HCT116 (cell line): ENCODE data around the gene OR6C2. TPM values are rescaled to one million over a fixed set of nuclear protein-coding genes. Genes with fewer than 3 reads are reported as not detected.

Experiments
- ATAC-seq: fragments of 200-7000 bp; cut with Tn5 transposase; 2 replicates; pipeline ENCODE4 v1.9.1; 2020; ENCODE audit warnings: mild to moderate bottlenecking, moderate library complexity
- BruUV-seq: library from RNA; stranded (reverse); fragments of 400-500 nt; replicated peaks from 2 replicates; lab custom pipeline; 2021; lab: Mats Ljungman, UMichigan
- CTCF ChIA-PET: fragments of 300-600 bp; sonication (Branson Sonifier 250); formaldehyde crosslinking; loops from one replicate; lab custom pipeline; 2021; ENCODE audit warnings: antibody characterized with exemption; lab: Charles Lee
- POLR2A ChIA-PET: fragments of 300-600, 350-600 bp; sonication (Branson Sonifier 250); formaldehyde crosslinking; loops from one replicate; lab custom pipeline; 2021; ENCODE audit warnings: antibody characterized with exemption; lab: Charles Lee
- RAD21 ChIA-PET, 2 experiments: fragments of 300-600 bp; sonication (Branson Sonifier 250); formaldehyde crosslinking; loops; one replicate each; lab custom pipeline; 2023; ENCODE audit warnings: low total read pairs in 2 of 2; ENCODE audit not compliant: uncharacterized antibody in 2 of 2, unreplicated experiment in 2 of 2, low non-redundant PET in 1 of 2; lab: Charles Lee
- DNase-seq: peaks from one replicate; pipeline ENCODE4 v3.0.0-alpha.2; 2010; ENCODE audit warnings: low read depth, low spot score
- H2AFZ ChIP-seq: fragments of 200-600 bp; shearing (Covaris generic), sonication (generic); 2 replicates; pipeline ENCODE4 v1.6.1; 2017; ENCODE audit warnings: low read depth, mixed run types, mixed read lengths, antibody characterized with exemption, low read length; ENCODE audit not compliant: poor library complexity, severe bottlenecking
- H3K27ac ChIP-seq: 2 replicates; pipeline ENCODE4 v1.5.1; 2012; ENCODE audit warnings: low read depth, low read length
- H3K27me3 ChIP-seq: fragments of 200-600 bp; sonication (generic); 2 replicates; pipeline ENCODE4 v1.6.1; 2016; ENCODE audit warnings: mixed run types, low read length, mixed read lengths; ENCODE audit not compliant: insufficient read depth
- H3K36me3 ChIP-seq, 2 experiments: fragments of 200-500 bp in 1 of 2; fragments of 200-600 bp in 1 of 2; sonication (Bioruptor generic) in 1 of 2; sonication (generic) in 1 of 2; 2 replicates each; pipeline versions ENCODE4 v1.5.1 to v1.6.1; 2014 to 2016; ENCODE audit warnings: low read length in 2 of 2, inconsistent platforms in 1 of 2, mixed read lengths in 1 of 2, mixed run types in 1 of 2; ENCODE audit not compliant: insufficient read depth in 2 of 2, control insufficient read depth in 1 of 2
- H3K4me1 ChIP-seq, 2 experiments: fragments of 200-600 bp in 1 of 2; sonication (generic) in 1 of 2; 2 replicates each; pipeline versions ENCODE4 v1.5.1 to v1.6.1; 2012 to 2017; ENCODE audit warnings: low read length in 2 of 2, inconsistent platforms in 1 of 2, mild to moderate bottlenecking in 1 of 2, mixed read lengths in 1 of 2, mixed run types in 1 of 2, moderate library complexity in 1 of 2; ENCODE audit not compliant: insufficient read depth in 2 of 2, control insufficient read depth in 1 of 2
- H3K4me2 ChIP-seq: fragments of 200-600 bp; sonication (generic); 2 replicates; pipeline ENCODE4 v1.6.1; 2017; ENCODE audit warnings: mixed run types, low read length, mixed read lengths
- H3K4me3 ChIP-seq, 2 experiments: fragments of 200-600 bp in 1 of 2; sonication (generic) in 1 of 2; replicated peaks in 1 of 2; 2 replicates each; pipeline ENCODE4 v1.5.1; 2011 to 2016; ENCODE audit warnings: low read length in 2 of 2, control low read depth in 1 of 2, low read depth in 1 of 2, mild to moderate bottlenecking in 1 of 2, mixed read lengths in 1 of 2, mixed run types in 1 of 2
- H3K79me2 ChIP-seq: fragments of 200-600 bp; sonication (generic); 2 replicates; pipeline ENCODE4 v1.6.1; 2017; ENCODE audit warnings: mild to moderate bottlenecking, mixed run types, low read length, moderate library complexity, mixed read lengths; ENCODE audit not compliant: insufficient read depth
- H3K9ac ChIP-seq: fragments of 200-600 bp; sonication (generic); 2 replicates; pipeline ENCODE4 v1.6.1; 2016; ENCODE audit warnings: low read length, mixed read lengths
- H3K9me2 ChIP-seq: fragments of 200-600 bp; sonication (generic), shearing (Covaris generic); 2 replicates; pipeline ENCODE4 v1.6.1; 2017; ENCODE audit warnings: mixed run types, mild to moderate bottlenecking, moderate library complexity; ENCODE audit not compliant: insufficient read depth
- H3K9me3 ChIP-seq, 2 experiments: fragments of 200-500 bp in 1 of 2; fragments of 200-600 bp in 1 of 2; sonication (Bioruptor generic) in 1 of 2; sonication (generic) in 1 of 2; 2 replicates each; pipeline ENCODE4 v1.6.1; 2014 to 2017; ENCODE audit warnings: low read length in 2 of 2, mixed read lengths in 2 of 2, inconsistent platforms in 1 of 2, low read depth in 1 of 2, mild to moderate bottlenecking in 1 of 2, mixed run types in 1 of 2, moderate library complexity in 1 of 2; ENCODE audit not compliant: control insufficient read depth in 1 of 2, insufficient read depth in 1 of 2
- H4K20me1 ChIP-seq: fragments of 200-600 bp; sonication (generic), shearing (Covaris generic); 2 replicates; pipeline ENCODE4 v1.6.1; 2017; ENCODE audit warnings: mixed run types, mild to moderate bottlenecking, moderate library complexity; ENCODE audit not compliant: insufficient read depth
- CBX3 ChIP-seq: IDR thresholded peaks from 2 replicates; pipeline ENCODE4 v1.6.1; 2012; ENCODE audit warnings: low read depth
- CEBPB ChIP-seq: IDR thresholded peaks from 2 replicates; pipeline ENCODE4 v1.6.1; 2012; ENCODE audit warnings: low read depth
- FOSL1 ChIP-seq: IDR thresholded peaks from 2 replicates; pipeline ENCODE4 v1.6.1; 2012; ENCODE audit warnings: low read depth
- SIN3A ChIP-seq: IDR thresholded peaks from 2 replicates; pipeline ENCODE4 v1.6.1; 2012; ENCODE audit warnings: low read depth
- SP1 ChIP-seq: IDR thresholded peaks from 2 replicates; pipeline ENCODE4 v1.6.1; 2012; ENCODE audit warnings: low read depth
- YY1 ChIP-seq: IDR thresholded peaks from 2 replicates; pipeline ENCODE4 v1.6.1; 2011; ENCODE audit warnings: low read length, low read depth, moderate library complexity, mild to moderate bottlenecking; ENCODE audit not compliant: insufficient replicate concordance; ENCODE audit errors: extremely low read depth
- ZNF274 ChIP-seq: fragments of 200-500 bp; sonication (Bioruptor generic); IDR thresholded peaks from 2 replicates; pipeline ENCODE4 v1.6.1; 2014; ENCODE audit warnings: mild to moderate bottlenecking, low read depth, low read length, inconsistent platforms
- intact Hi-C: fragments of 100-400 bp; cut with micrococcal nuclease; formaldehyde crosslinking; loops from 2 replicates; pipeline ENCODE4 v1.10.0; 2022
- total RNA-seq: library from RNA; stranded (reverse); gene quantifications from one replicate; pipeline ENCODE4 v1.2.1, GENCODE V29; 2021; ENCODE audit not compliant: unreplicated experiment
- TF ChIP-seq, protein P1 (sequence below): IDR thresholded peaks from 2 replicates; pipeline ENCODE4 v1.6.1; 2011; ENCODE audit warnings: mild to moderate bottlenecking, low read length, moderate library complexity; ENCODE audit not compliant: insufficient replicate concordance; ENCODE audit errors: extremely low read depth
- TF ChIP-seq, protein P2 (sequence below): IDR thresholded peaks from 2 replicates; pipeline ENCODE4 v1.6.1; 2012
- TF ChIP-seq, protein P3 (sequence below): IDR thresholded peaks from 2 replicates; pipeline ENCODE4 v1.6.1; 2012
- TF ChIP-seq, protein P4 (sequence below), 3 experiments: fragments of 200-600 bp in 1 of 3; sonication (generic) in 1 of 3; IDR thresholded peaks in 2 of 3; conservative IDR thresholded peaks in 1 of 3; 2 replicates each; pipeline ENCODE4 v1.5.1; 2012 to 2017; ENCODE audit warnings: low read depth in 2 of 3, low read length in 2 of 3, antibody characterized with exemption in 1 of 3, borderline replicate concordance in 1 of 3, control low read depth in 1 of 3, mild to moderate bottlenecking in 1 of 3, mixed read lengths in 1 of 3, mixed run types in 1 of 3, moderate library complexity in 1 of 3; ENCODE audit not compliant: insufficient read depth in 1 of 3

Gene OR6C2
- total RNA-seq, 1 experiment from 2014 or later: not detected

DNA sequence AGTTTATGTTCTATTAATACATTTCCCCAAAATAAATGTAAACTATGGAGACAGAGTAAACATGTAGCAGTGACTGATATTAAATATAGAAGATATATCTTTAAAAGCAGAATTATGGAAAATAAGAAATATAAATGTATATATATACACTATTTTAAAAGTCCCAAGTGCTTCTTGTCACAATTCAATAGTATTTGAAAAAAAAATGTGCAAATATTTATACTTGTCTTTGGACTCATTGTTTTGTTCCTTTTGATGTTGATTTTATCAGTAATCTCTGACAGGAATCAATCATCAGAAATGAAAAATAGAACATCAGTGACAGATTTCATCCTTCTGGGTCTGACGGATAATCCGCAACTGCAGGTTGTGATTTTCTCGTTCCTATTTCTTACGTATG is 17.9 kb upstream of the OR6C2 start, which contains the start of gene OR6C76:
Gene OR6C76 (plus strand): TSS at position 301 of the 400 bp plus-strand sequence. CDS start 0 bp downstream, at position 301.
- POLR2A ChIA-PET: no interaction called here
- Histone ChIP-seq H3K4me2 (no peak within 1 kb of the TSS), H4K20me1 (no peaks in the 10 kb centered on the region), H3K36me3 (no peaks in the 10 kb centered on the region), H3K4me1 (no peaks in the 10 kb centered on the region), H2AFZ (no peak within 1 kb of the TSS), H3K4me3 (no peak within 1 kb of the TSS), H3K9me2 (no peaks in the 10 kb centered on the region), H3K9me3 (no peaks in the 10 kb centered on the region), H3K27me3 (no peaks in the 10 kb centered on the region), H3K9ac (no peak within 1 kb of the TSS), H3K27ac (no peak within 1 kb of the TSS), H3K79me2 (no peaks in the 10 kb centered on the region)
- intact Hi-C loops: no loop called here
- DNase-seq (no peak), ATAC-seq (no peak)
- RAD21 ChIA-PET: no interaction called here
- TF ChIP-seq YY1: no peak
- TF ChIP-seq CBX3: no peak
- TF ChIP-seq, protein P1, sequence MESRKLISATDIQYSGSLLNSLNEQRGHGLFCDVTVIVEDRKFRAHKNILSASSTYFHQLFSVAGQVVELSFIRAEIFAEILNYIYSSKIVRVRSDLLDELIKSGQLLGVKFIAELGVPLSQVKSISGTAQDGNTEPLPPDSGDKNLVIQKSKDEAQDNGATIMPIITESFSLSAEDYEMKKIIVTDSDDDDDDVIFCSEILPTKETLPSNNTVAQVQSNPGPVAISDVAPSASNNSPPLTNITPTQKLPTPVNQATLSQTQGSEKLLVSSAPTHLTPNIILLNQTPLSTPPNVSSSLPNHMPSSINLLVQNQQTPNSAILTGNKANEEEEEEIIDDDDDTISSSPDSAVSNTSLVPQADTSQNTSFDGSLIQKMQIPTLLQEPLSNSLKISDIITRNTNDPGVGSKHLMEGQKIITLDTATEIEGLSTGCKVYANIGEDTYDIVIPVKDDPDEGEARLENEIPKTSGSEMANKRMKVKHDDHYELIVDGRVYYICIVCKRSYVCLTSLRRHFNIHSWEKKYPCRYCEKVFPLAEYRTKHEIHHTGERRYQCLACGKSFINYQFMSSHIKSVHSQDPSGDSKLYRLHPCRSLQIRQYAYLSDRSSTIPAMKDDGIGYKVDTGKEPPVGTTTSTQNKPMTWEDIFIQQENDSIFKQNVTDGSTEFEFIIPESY: no peak
- no peak for TF ChIP-seq FOSL1
- TF ChIP-seq SP1: no peak
- TF ChIP-seq CEBPB: no peak
- BruUV-seq: no TSS peak
- CTCF ChIA-PET: no interaction called here

DNA sequence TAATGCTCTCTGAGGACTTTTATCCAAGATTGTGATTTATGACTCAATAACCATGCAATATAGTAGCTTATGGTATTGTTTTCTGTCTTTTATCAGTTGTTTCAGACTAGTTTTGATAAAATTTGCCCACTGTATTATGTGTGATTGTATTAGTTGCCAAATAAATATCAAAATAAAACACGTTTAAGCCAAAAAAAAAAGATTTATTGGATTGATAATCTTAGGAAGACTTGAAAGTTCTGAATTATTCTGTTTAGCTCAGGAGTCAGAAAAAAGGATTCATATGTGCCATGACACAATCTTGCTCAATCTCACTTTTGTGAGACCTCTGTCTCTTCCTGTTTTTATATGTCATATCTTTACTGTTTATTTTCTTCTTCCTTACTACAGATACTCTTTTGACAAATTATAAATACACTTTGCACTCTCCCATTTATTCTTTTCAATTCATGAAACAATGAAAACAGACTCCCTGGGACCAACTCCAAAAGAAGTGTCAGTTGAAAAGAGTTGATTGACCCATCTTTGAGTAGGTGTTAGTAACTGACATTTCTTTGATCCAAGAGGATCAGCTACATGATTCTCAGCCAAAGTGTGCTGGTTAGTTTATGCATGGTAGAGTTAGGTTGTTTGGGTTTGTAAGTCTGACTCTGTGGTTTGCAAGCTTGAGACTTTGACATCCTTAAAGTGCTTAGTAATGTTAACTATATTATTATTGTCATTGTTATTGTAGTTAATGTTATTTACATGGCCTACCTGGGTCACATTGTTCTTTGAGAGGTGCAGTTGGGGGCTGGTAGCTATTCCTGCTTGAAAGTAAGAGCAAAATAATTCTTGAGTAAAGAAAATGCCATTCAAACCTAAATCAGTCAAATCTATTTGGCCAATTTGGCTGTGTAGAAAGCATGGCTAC is 15.3 kb upstream of the OR6C2 start:
- Histone ChIP-seq H4K20me1 (no peaks in the 10 kb centered on the region), H3K27me3 (no peaks in the 10 kb centered on the region), H2AFZ (no peak overlapping the region), H3K9me2 (no peaks in the 10 kb centered on the region), H3K79me2 (no peaks in the 10 kb centered on the region), H3K36me3 (no peaks in the 10 kb centered on the region), H3K4me1 (no peaks in the 10 kb centered on the region), H3K4me3 (no peak overlapping the region), H3K9ac (no peak overlapping the region), H3K27ac (no peak overlapping the region), H3K4me2 (no peak overlapping the region), H3K9me3 (no peaks in the 10 kb centered on the region)
- ChIA-PET RAD21 (no interaction called here), CTCF (no interaction called here), POLR2A (no interaction called here)
- no peak for ATAC-seq
- no TSS peak for BruUV-seq
- no peak for DNase-seq
- intact Hi-C loops: no loop called here
- TF ChIP-seq, protein P2, sequence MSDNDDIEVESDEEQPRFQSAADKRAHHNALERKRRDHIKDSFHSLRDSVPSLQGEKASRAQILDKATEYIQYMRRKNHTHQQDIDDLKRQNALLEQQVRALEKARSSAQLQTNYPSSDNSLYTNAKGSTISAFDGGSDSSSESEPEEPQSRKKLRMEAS: no peak
- TF ChIP-seq, protein P3, sequence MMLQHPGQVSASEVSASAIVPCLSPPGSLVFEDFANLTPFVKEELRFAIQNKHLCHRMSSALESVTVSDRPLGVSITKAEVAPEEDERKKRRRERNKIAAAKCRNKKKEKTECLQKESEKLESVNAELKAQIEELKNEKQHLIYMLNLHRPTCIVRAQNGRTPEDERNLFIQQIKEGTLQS: no peak
- TF ChIP-seq SP1 (no peak), ZNF274 (no peak), SIN3A (no peak)
- TF ChIP-seq, protein P1: no peak
- TF ChIP-seq, protein P4, sequence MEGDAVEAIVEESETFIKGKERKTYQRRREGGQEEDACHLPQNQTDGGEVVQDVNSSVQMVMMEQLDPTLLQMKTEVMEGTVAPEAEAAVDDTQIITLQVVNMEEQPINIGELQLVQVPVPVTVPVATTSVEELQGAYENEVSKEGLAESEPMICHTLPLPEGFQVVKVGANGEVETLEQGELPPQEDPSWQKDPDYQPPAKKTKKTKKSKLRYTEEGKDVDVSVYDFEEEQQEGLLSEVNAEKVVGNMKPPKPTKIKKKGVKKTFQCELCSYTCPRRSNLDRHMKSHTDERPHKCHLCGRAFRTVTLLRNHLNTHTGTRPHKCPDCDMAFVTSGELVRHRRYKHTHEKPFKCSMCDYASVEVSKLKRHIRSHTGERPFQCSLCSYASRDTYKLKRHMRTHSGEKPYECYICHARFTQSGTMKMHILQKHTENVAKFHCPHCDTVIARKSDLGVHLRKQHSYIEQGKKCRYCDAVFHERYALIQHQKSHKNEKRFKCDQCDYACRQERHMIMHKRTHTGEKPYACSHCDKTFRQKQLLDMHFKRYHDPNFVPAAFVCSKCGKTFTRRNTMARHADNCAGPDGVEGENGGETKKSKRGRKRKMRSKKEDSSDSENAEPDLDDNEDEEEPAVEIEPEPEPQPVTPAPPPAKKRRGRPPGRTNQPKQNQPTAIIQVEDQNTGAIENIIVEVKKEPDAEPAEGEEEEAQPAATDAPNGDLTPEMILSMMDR (IDR thresholded peaks at IDR 0.05 in 2 of 3, conservative IDR thresholded peaks at IDR 0.05 in 1 of 3; ENCODE audit: borderline replicate concordance in 1 of 3, insufficient read depth in 1 of 3, low read depth in 2 of 3, low read length in 2 of 3): no peak
